Caco-2 (cell line): Measurements from ENCODE around the gene VWA8. TPM values are rescaled to one million over a fixed set of nuclear protein-coding genes. Genes with fewer than 3 reads are reported as not detected.

Experiments used
- BruUV-seq: library from RNA; stranded (reverse); fragments of 400-500 nt; replicated peaks from 2 replicates; lab custom pipeline; 2021; lab: Mats Ljungman, UMichigan
- CTCF ChIA-PET: fragments of 300-600 bp; sonication (Branson Sonifier 250); formaldehyde crosslinking; loops from one replicate; lab custom pipeline; 2022; ENCODE audit warnings: antibody characterized with exemption; lab: Charles Lee
- POLR2A ChIA-PET: fragments of 300-600 bp; sonication (Branson Sonifier 250); formaldehyde crosslinking; loops from one replicate; lab custom pipeline; 2022; ENCODE audit warnings: antibody characterized with exemption; lab: Charles Lee
- DNase-seq, 2 experiments: peaks; one replicate each; pipeline versions ENCODE4 v3.0.0 to v3.0.0-alpha.2; 2020 to 2022
- H3K27me3 ChIP-seq: replicated peaks from 2 replicates; pipeline ENCODE4 v1.6.0; 2011; ENCODE audit warnings: low read length; ENCODE audit not compliant: control insufficient read depth, insufficient read depth
- H3K36me3 ChIP-seq: 2 replicates; pipeline ENCODE4 v1.5.1; 2011; ENCODE audit warnings: low read length; ENCODE audit not compliant: control insufficient read depth, insufficient read depth
- H3K4me1 ChIP-seq: fragments of 250-450 bp; sonication (Bioruptor Pico); 2 replicates; pipeline ENCODE4 v1.5.1; 2020; ENCODE audit warnings: mild to moderate bottlenecking
- H3K4me3 ChIP-seq: 2 replicates; pipeline ENCODE4 v1.5.1; 2011; ENCODE audit warnings: low read depth, mild to moderate bottlenecking, control low read depth, low read length
- H3K9me3 ChIP-seq: fragments of 250-450 bp; sonication (Bioruptor Pico); 2 replicates; pipeline ENCODE4 v1.5.1; 2020; ENCODE audit warnings: mild to moderate bottlenecking, moderate library complexity
- H3K27ac Mint-ChIP-seq: one replicate; pipeline ENCODE4 v1.8.0; 2022; ENCODE audit warnings: mixed read lengths; ENCODE audit not compliant: unreplicated experiment
- H3K27me3 Mint-ChIP-seq: one replicate; pipeline ENCODE4 v1.8.0; 2022; ENCODE audit warnings: mixed read lengths; ENCODE audit not compliant: insufficient read depth, unreplicated experiment
- H3K36me3 Mint-ChIP-seq: one replicate; pipeline ENCODE4 v1.8.0; 2022; ENCODE audit warnings: mild to moderate bottlenecking, mixed read lengths; ENCODE audit not compliant: insufficient read depth, unreplicated experiment
- H3K4me1 Mint-ChIP-seq: one replicate; pipeline ENCODE4 v1.8.0; 2022; ENCODE audit warnings: low read depth, mixed read lengths; ENCODE audit not compliant: unreplicated experiment
- H3K4me3 Mint-ChIP-seq: one replicate; pipeline ENCODE4 v1.8.0; 2022; ENCODE audit warnings: mild to moderate bottlenecking, moderate library complexity, mixed read lengths; ENCODE audit not compliant: unreplicated experiment
- H3K9me3 Mint-ChIP-seq: one replicate; pipeline ENCODE4 v1.8.0; 2022; ENCODE audit warnings: mixed read lengths; ENCODE audit not compliant: unreplicated experiment
- intact Hi-C: fragments of 100-400 bp; cut with micrococcal nuclease; formaldehyde crosslinking; loops from one replicate; pipeline ENCODE4 v1.10.0; 2022; ENCODE audit not compliant: unreplicated experiment
- total RNA-seq: library from RNA; stranded (reverse); gene quantifications from 2 replicates; pipeline ENCODE4 v1.2.3, GENCODE V29; 2022
- TF ChIP-seq, protein P1 (sequence below), 2 experiments: fragments of 200-600 bp in 1 of 2; IDR thresholded peaks; 1 replicate in 1 of 2; 2 replicates in 1 of 2; pipeline versions ENCODE4 v1.5.1 to v1.8.0; 2011 to 2022; ENCODE audit warnings: antibody characterized with exemption in 1 of 2, control low read depth in 1 of 2, inconsistent platforms in 1 of 2, low read depth in 1 of 2, low read length in 1 of 2, mild to moderate bottlenecking in 1 of 2, moderate library complexity in 1 of 2; ENCODE audit not compliant: insufficient read depth in 1 of 2, severe bottlenecking in 1 of 2, unreplicated experiment in 1 of 2

VWA8 gene
- total RNA-seq, 1 experiment from 2014 or later: 20.7 TPM

DNA sequence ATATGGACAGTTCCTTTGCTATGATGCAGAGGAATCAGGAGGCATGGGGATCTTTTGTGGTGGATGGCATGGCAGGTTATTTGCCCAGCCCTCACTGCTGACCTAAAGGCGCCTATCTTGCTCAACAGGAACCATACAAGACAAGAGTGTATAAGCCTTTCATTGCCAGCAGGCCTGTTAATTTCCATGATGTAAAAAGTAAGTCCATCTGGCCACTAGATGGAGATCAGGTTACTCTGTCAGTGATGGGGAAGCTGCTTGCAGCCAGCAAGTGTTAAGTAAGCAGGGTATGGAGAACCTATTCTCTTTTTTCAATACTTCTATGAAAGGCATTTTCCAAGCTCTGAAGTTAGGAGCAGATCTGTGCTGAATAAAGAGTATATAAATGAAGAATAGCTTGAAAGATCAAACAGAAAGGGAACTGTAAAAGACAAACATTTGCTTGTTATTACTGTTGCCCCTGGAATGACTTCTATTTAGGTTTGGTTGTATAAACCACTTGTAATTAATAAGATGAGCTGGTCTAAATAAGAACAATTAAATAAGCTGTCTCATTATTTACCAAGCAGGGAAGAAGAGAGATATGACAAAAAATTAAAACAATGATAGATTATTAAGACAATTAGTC is 292.7 kb downstream of the VWA8 start:
- no peak overlapping the region for H3K4me3 ChIP-seq
- Mint-ChIP-seq H3K4me1 (peaks cover 6% of the 10 kb centered on the region), H3K36me3 (no peaks in the 10 kb centered on the region), H3K9me3 (no peaks in the 10 kb centered on the region), H3K27ac (peak overlapping the region; percentile 24), H3K4me3 (no peak overlapping the region), H3K27me3 (no peaks in the 10 kb centered on the region)
- H3K27me3 ChIP-seq: no peaks in the 10 kb centered on the region
- intact Hi-C loops: loop anchor here (1.0 to 5.0 kb wide), 8 partner anchors 28 to 549 kb away; no protein-coding TSS in a partner anchor
- POLR2A ChIA-PET: no interaction called here
- CTCF ChIA-PET: interaction anchor here (0.5 to 1.2 kb wide), 9 partner anchors 28 to 604 kb away, joined by 3 to 4 read pairs (median 3); partner anchors contain the start of gene AKAP11
- H3K9me3 ChIP-seq: no peaks in the 10 kb centered on the region
- TF ChIP-seq, protein P1, sequence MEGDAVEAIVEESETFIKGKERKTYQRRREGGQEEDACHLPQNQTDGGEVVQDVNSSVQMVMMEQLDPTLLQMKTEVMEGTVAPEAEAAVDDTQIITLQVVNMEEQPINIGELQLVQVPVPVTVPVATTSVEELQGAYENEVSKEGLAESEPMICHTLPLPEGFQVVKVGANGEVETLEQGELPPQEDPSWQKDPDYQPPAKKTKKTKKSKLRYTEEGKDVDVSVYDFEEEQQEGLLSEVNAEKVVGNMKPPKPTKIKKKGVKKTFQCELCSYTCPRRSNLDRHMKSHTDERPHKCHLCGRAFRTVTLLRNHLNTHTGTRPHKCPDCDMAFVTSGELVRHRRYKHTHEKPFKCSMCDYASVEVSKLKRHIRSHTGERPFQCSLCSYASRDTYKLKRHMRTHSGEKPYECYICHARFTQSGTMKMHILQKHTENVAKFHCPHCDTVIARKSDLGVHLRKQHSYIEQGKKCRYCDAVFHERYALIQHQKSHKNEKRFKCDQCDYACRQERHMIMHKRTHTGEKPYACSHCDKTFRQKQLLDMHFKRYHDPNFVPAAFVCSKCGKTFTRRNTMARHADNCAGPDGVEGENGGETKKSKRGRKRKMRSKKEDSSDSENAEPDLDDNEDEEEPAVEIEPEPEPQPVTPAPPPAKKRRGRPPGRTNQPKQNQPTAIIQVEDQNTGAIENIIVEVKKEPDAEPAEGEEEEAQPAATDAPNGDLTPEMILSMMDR (IDR thresholded peaks at IDR 0.05; ENCODE audit: insufficient read depth in 1 of 2, low read depth in 1 of 2, low read length in 1 of 2, severe bottlenecking in 1 of 2, unreplicated experiment in 1 of 2): peak; percentile 83 to 87
- H3K4me1 ChIP-seq: peaks cover 28% of the 10 kb centered on the region
- DNase-seq: peak; percentile 80 to 84
- no TSS peak for BruUV-seq
- H3K36me3 ChIP-seq: no peaks in the 10 kb centered on the region

DNA sequence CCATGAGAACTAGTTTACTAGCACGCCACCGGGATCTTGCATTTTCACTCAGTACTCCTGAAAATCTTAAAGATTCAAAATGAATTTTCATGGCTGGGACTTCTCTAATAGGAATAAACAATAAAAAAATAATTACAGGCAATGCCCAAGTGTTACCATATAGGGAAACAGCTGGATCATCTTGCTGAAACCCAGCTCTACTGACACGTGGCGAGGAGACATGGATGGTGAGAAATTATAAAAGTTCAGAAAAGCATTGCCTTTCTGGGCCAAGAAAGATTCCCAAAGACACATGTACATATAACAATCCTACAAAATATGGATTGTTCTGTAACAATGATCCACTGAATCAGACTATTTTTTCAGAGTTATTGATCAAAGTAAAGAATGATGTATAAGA is 294.3 kb downstream of the VWA8 start:
- H3K36me3 ChIP-seq: no peaks in the 10 kb centered on the region
- H3K9me3 Mint-ChIP-seq: no peaks in the 10 kb centered on the region
- BruUV-seq: no TSS peak
- no peaks in the 10 kb centered on the region for H3K27me3 ChIP-seq
- peak overlapping the region; percentile 46 for H3K27ac Mint-ChIP-seq
- TF ChIP-seq, protein P1 (IDR thresholded peaks at IDR 0.05; ENCODE audit: insufficient read depth in 1 of 2, low read depth in 1 of 2, low read length in 1 of 2, severe bottlenecking in 1 of 2, unreplicated experiment in 1 of 2): no peak
- ChIA-PET CTCF (no interaction called here), POLR2A (no interaction called here)
- H3K4me3 Mint-ChIP-seq: no peak overlapping the region
- DNase-seq: no peak
- no peaks in the 10 kb centered on the region for H3K27me3 Mint-ChIP-seq
- no peaks in the 10 kb centered on the region for H3K36me3 Mint-ChIP-seq
- H3K9me3 ChIP-seq: no peaks in the 10 kb centered on the region
- no peak overlapping the region for H3K4me3 ChIP-seq
- H3K4me1 ChIP-seq: peaks cover 28% of the 10 kb centered on the region
- intact Hi-C loops: loop anchor here (5.0 kb wide), 2 partner anchors 241 to 551 kb away; no protein-coding TSS in a partner anchor
- peaks cover 6% of the 10 kb centered on the region for H3K4me1 Mint-ChIP-seq

DNA sequence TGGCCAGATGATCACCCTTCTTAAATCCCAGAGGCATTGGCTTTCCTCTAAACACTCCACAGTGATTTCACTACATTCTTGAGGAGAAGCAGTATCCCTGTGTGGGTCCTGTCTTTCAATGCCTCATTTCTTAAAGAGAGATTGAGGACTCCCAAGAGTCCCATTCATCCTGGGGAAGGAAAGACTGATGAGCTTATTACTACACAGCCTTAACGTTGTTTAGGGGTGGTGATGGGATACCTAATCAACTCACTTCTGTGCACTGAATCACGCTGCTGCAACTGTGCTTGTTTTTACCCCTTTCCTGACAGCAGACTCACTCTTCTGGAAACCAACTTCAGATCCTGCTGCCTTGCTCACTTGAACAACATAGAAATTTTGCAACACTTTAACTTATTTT is 300.5 kb downstream of the VWA8 start:
- H3K36me3 Mint-ChIP-seq: no peaks in the 10 kb centered on the region
- H3K4me3 Mint-ChIP-seq: no peak overlapping the region
- H3K27me3 Mint-ChIP-seq: no peaks in the 10 kb centered on the region
- Histone ChIP-seq H3K27me3 (no peaks in the 10 kb centered on the region), H3K36me3 (no peaks in the 10 kb centered on the region), H3K4me3 (no peak overlapping the region), H3K9me3 (no peaks in the 10 kb centered on the region), H3K4me1 (peaks cover 1% of the 10 kb centered on the region; the same call in 1 of the 2 replicates)
- H3K9me3 Mint-ChIP-seq: no peaks in the 10 kb centered on the region
- BruUV-seq: no TSS peak
- CTCF ChIA-PET: no interaction called here
- POLR2A ChIA-PET: no interaction called here
- no peak for DNase-seq
- no peaks in the 10 kb centered on the region for H3K4me1 Mint-ChIP-seq
- H3K27ac Mint-ChIP-seq: no peak overlapping the region
- TF ChIP-seq, protein P1 (IDR thresholded peaks at IDR 0.05; ENCODE audit: insufficient read depth in 1 of 2, low read depth in 1 of 2, low read length in 1 of 2, severe bottlenecking in 1 of 2, unreplicated experiment in 1 of 2): no peak
- intact Hi-C loops: no loop called here
